Measurements from ENCODE around the gene TMEM51. TPM values are rescaled to one million over a fixed set of nuclear protein-coding genes. Genes with fewer than 3 reads are reported as not detected.
A peak's percentile ranks its signal among the peaks of the same experiment; 100 is the strongest.

TMEM51 gene
- total RNA-seq, 1 experiment from 2014 or later, result 16.6 TPM

GRCh38 chr1:15186073-15186845 is 32.7 kb downstream of the TMEM51 start:
- DNase-seq (ENCODE audit: low read depth), result no peak
- in situ Hi-C loops (cut with HindIII; ENCODE audit: low pct_unique_long_range_greater_than_20kb, low sequenced_read_pairs), result no loop called here

DNA sequence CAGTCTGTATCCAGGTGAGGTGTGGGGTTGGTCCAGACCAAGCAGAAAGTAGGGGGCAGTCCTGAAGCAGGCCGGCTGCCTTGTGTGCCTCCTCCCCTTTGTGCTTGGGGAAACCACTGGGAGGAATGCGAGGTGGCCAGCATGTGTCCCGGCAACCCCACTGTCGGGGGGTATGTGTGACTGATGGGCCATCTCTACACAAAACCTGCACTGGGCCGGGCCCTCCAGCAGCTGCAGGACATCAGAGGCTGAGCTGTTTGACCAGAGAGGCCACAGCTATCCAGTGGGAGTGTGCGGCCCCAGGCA is 33.3 kb downstream of the TMEM51 start:
- in situ Hi-C loops (cut with HindIII; ENCODE audit: low pct_unique_long_range_greater_than_20kb, low sequenced_read_pairs), result no loop called here
- DNase-seq (ENCODE audit: low read depth), result no peak

DNA sequence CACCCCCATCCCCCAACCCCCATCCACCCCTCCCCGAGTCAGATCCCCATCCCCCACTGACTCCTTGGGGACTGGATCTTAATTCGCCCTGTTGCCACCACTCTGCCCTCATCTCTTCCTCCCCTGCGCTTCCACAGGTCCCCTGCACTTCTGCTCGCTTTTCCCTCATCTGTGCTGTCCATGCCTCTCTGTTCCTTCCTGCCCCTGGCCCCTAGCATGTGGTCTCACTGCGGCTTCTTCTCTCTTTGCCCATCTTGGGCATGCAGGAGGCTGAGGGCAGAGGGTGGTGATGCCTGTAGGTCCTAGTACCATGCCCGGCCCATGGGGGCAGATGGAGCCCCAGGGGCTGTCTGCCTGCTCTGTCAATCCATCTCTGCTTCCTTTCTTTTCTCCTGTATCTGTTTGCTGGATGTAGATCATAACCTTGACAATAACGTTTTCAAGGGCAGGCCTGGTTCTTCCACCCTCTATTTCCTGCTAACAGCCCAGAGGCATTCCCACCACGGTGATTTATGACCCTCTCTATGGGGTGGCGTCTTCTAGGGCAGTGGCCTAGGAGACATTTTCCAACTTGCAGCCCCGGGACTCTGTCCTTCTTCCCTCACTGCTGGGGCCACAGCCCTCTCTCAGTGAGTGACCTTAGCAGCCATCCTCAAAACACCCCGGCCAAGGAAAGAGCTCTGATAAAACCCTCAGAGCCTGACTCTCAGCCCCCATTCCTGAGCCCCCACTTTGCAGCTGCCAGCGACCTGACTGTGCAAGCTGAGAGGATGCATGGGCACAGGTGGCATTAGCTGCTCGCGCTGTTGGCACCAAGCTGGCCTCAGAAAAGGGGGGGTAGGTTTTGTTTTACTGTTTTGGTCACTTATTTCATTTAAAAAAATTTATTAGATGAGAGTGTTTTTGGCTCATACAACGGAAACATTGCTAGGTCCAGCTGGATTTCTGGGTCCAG is 33.9 kb downstream of the TMEM51 start:
- DNase-seq (ENCODE audit: low read depth), result no peak
- in situ Hi-C loops (cut with HindIII; ENCODE audit: low pct_unique_long_range_greater_than_20kb, low sequenced_read_pairs), result no loop called here

GRCh38 chr1:15188130-15188524 is 34.6 kb downstream of the TMEM51 start:
- DNase-seq (ENCODE audit: low read depth), result no peak
- in situ Hi-C loops (cut with HindIII; ENCODE audit: low pct_unique_long_range_greater_than_20kb, low sequenced_read_pairs), result no loop called here

GRCh38 chr1:15188678-15189077 is 35.1 kb downstream of the TMEM51 start:
- peak; percentile 55 for DNase-seq (ENCODE audit: low read depth)
- in situ Hi-C loops (cut with HindIII; ENCODE audit: low pct_unique_long_range_greater_than_20kb, low sequenced_read_pairs), result no loop called here

- peak; percentile 65 for DNase-seq (ENCODE audit: low read depth)
- in situ Hi-C loops (cut with HindIII; ENCODE audit: low pct_unique_long_range_greater_than_20kb, low sequenced_read_pairs), result no loop called here
Measured at GRCh38 chr1:15189692-15190370, 36.3 kb downstream of the TMEM51 start.

DNA sequence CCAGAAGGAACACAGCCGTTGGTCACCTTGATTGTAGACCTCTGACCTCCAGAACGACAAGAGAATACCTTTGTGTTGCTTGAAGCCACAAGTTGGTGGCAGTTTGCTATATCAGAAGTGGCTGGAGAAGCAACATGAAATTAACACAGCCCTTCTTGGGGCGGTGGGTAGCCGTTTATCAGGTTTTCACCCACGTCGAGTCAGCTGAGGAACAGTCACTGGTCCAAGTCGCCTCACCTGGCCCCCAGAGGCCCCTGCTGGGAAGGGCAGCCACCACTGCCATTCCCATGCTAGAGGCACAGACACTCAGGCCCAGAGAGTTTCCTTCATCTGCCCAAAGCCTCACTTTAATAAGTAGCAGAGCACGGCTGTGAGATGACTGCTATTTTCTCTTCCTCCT is 37.7 kb downstream of the TMEM51 start:
- no peak for DNase-seq (ENCODE audit: low read depth)

DNA sequence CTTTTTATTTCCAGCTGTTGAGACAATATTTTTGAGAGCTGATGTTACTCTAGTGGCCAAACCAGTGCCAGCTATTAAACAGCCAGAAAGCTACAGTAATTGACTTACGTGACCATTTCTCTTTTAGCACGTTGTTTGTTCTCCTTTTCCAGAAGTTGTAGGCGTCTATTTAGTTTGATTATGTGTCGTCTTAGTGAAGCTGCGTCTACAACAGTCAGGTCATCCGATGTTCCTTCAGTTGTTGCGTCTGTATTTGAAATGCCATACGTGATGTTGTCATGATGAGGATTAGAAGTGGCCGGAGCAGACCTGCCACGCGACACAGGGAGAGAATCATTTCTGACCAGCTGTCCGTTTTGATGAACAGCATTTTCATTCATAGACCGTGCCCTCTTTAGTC is 38.2 kb downstream of the TMEM51 start:
- in situ Hi-C loops (cut with HindIII; ENCODE audit: low pct_unique_long_range_greater_than_20kb, low sequenced_read_pairs), result no loop called here
- DNase-seq (ENCODE audit: low read depth), result no peak

More for the DNA sequence above, 37.7 kb downstream of the TMEM51 start:
- in situ Hi-C loops (cut with HindIII; ENCODE audit: low pct_unique_long_range_greater_than_20kb, low sequenced_read_pairs), result no loop called here

DNA sequence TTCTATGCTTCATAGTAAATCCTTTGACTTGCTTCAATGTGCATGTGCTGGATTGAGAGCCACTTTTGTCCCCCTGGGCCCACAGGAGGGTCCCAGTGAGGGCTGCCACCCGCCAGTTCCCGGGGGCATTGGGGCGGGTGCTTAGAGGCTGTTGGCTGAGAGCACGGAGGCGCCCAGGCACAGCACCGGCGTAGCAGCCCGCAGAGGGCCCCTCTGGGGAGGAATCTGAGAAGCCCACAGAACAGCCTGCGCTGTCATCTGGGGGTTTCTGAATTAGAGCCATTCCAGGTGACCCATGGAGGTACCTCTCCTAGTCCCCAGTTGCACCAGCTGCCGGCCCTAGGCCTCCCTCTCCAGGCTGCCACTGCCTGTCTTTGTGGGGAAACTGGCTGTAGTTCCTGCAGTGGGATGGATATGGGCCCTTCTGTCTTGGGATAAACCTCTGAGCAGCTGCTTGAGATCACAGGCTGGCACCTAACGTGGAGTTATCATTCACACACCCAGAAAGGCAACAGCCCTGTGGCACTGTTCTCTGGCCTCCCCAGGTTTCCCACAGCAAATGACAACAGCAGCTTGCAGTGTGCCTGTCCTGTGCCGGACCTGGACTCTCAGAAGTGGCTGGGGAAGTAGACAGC is 39.5 kb downstream of the TMEM51 start:
- no peak for DNase-seq (ENCODE audit: low read depth)
- in situ Hi-C loops (cut with HindIII; ENCODE audit: low pct_unique_long_range_greater_than_20kb, low sequenced_read_pairs), result no loop called here

GRCh38 chr1:15195420-15196052 is 42.0 kb downstream of the TMEM51 start:
- in situ Hi-C loops (cut with HindIII; ENCODE audit: low pct_unique_long_range_greater_than_20kb, low sequenced_read_pairs), result no loop called here
- no peak for DNase-seq (ENCODE audit: low read depth)

DNA sequence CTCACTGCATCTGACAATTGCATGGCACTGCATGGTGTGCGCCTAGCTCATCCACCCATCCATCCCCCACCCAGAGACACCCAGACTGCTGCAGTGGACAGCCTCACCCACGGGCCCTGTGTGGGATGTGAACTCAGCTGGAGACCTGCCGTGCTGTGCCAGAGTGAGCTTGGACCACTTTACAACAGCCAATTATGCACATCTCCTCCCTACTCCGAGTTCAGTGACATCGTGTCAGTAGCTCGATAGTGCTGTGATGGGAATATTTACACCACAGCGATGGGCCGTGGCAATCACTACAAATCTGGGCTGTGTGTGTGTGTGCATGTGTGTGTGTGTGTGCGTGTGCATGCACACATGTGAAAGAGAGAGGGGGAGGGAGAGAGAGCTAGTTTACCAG is 42.5 kb downstream of the TMEM51 start:
- in situ Hi-C loops (cut with HindIII; ENCODE audit: low pct_unique_long_range_greater_than_20kb, low sequenced_read_pairs), result no loop called here
- no peak for DNase-seq (ENCODE audit: low read depth)

DNA sequence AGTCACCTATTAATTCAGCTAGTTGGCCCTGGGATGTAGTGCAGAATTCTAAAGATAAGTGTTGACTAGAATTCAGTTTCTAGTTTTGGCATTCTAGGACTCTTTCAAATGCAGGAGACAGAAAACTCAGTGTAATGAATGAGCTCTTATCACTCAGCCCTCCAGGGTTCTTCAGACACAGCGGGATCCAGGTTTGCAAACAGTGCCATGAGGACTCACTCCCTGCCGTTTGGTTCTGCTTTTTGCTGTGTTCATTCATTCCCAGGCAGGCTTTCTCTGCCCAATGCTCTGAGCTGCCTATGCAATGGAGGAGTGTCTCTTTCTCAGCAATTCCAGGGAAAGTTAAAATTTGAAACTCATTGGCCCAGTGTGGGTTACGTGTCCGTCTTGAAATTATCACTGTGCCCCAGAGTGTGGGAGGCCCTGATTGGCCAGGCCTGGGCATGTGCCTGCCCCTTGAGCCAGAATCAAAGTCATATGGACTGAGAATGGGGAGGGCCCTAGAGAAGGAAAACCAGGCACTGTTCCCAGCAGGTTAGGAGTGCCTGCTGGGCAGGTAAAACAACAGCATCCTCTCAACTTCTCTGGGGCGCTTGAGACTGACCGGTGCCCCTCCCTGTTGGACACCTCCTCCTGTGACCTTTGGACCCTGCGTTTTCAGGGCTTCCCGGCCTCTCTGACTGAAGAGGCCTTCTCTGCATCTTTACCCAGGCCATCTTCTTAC is 43.4 kb downstream of the TMEM51 start:
- no peak for DNase-seq (ENCODE audit: low read depth)
- in situ Hi-C loops (cut with HindIII; ENCODE audit: low pct_unique_long_range_greater_than_20kb, low sequenced_read_pairs), result no loop called here

GRCh38 chr1:15197591-15198447 is 44.3 kb downstream of the TMEM51 start:
- in situ Hi-C loops (cut with HindIII; ENCODE audit: low pct_unique_long_range_greater_than_20kb, low sequenced_read_pairs), result no loop called here

DNA sequence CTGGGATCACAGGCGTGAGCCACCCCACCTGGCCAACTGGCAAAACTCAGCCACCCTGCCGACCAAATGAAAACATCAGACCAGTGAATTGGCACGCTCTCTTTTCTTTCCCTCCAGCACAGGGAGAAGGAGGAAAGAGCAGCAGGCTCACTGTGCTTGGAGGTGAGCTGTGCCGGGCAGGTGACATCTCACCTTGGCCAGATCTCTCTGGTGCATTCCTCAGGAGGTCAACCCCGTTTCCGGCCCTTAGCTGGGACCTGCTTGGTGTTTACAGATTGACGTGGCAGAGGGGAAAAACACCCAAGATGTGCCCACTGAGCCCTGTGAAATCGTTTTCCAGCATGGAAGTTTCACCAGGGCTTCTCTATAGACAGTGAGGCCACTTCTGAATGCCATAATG is 45.1 kb downstream of the TMEM51 start:
- in situ Hi-C loops (cut with HindIII; ENCODE audit: low pct_unique_long_range_greater_than_20kb, low sequenced_read_pairs), result no loop called here
- no peak for DNase-seq (ENCODE audit: low read depth)

More at GRCh38 chr1:15197591-15198447, 44.3 kb downstream of the TMEM51 start:
- DNase-seq (ENCODE audit: low read depth), result no peak

DNA sequence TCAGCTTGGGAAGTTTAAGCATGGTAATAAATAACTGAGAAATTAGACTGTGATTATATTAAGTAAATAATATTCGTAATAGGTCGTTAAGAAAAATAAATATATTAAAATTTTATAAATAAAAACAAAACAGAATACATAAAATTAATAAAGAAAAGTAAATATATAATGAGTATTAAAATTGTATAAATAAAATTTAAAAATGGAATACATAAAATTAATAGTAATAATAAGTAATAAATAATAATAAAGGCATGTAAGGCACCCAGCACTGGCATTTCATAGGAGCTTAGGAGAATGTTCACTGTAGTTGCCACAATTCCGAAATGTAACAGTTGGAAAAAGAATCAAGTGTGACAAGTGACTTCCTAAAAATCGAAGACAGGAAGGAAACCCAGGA is 47.7 kb downstream of the TMEM51 start:
- in situ Hi-C loops (cut with HindIII; ENCODE audit: low pct_unique_long_range_greater_than_20kb, low sequenced_read_pairs), result no loop called here
- no peak for DNase-seq (ENCODE audit: low read depth)

DNA sequence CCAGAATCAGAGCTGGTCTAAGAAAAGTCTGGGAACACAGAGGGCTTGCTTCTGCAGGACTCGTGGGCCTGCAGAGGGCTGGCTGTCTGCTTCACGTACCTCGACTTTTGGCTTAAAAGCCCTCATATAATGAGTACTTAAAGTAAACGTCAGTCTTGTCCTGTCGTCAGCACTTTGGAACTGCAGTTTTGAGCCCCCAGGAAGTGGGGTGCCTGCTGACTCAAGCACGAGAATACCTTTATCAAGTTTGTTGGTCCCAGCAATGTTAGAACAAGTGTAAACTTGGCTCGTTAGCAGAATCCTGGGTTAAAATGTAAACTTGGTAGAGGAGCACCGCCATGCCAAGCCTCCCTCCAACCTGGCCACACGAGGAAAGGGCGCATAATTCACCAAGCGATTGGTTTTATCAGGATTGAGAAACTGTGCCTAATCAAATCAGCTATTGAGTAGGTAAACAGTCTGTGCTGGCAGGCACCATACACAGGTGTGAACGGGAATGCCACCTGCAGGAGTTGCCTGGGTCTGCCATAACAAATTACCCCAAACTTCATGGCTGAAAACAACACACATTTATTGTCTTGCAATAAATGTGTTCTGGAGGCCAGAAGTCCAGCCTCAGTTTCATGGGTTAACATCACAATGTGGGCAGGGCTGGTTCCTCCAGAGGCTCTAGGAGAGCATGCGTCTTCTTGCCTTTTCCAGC is 48.5 kb downstream of the TMEM51 start:
- DNase-seq (ENCODE audit: low read depth), result peak; percentile 71
- in situ Hi-C loops (cut with HindIII; ENCODE audit: low pct_unique_long_range_greater_than_20kb, low sequenced_read_pairs), result no loop called here

All from Caki2 (cell line).